Upper lobe of left lung (tissue), 6 donors: ENCODE data around the gene PCDHGC3. TPM values are rescaled to one million over a fixed set of nuclear protein-coding genes. Genes with fewer than 3 reads are reported as not detected.

Experiments used
- ATAC-seq, 2 donors: fragments of 200-7000 bp; cut with Tn5 transposase; one replicate each; pipeline ENCODE4 v1.9.1; 2022; ENCODE audit warnings: mild to moderate bottlenecking in 2 of 2, moderate library complexity in 2 of 2; ENCODE audit not compliant: low FRiP score in 2 of 2
- DNase-seq, 2 donors: peaks; one replicate each; pipeline ENCODE4 v3.0.0-alpha.2; 2019 to 2020
- H3K27ac ChIP-seq, 4 donors: fragments of 200-600 bp; sonication (generic); one replicate each; pipeline ENCODE4 v1.5.1; 2016 to 2019
- H3K27me3 ChIP-seq, 4 donors: fragments of 200-600 bp; sonication (generic); one replicate each; pipeline ENCODE4 v1.5.1; 2017 to 2019
- H3K36me3 ChIP-seq, 4 donors: fragments of 200-600 bp; sonication (generic); one replicate each; pipeline ENCODE4 v1.5.1; 2016 to 2019
- H3K4me1 ChIP-seq, 4 donors: fragments of 200-600 bp; sonication (generic); one replicate each; pipeline ENCODE4 v1.5.1; 2018 to 2019
- H3K4me3 ChIP-seq, 4 donors: fragments of 200-600 bp; sonication (generic); one replicate each; pipeline ENCODE4 v1.5.1; 2017 to 2019; ENCODE audit warnings: mild to moderate bottlenecking in 2 of 4, moderate library complexity in 1 of 4
- H3K9me3 ChIP-seq, 4 donors: fragments of 200-600 bp; sonication (generic); one replicate each; pipeline ENCODE4 v1.5.1; 2018 to 2019
- EP300 ChIP-seq, 4 donors: sonication (generic); formaldehyde crosslinking; IDR thresholded peaks; one replicate each; pipeline ENCODE4 v1.5.1; 2017; ENCODE audit warnings: antibody characterized with exemption in 4 of 4, control low read depth in 2 of 4
- POLR2A ChIP-seq, 4 donors: fragments of 450-650 bp; IDR thresholded peaks; one replicate each; pipeline ENCODE4 v1.5.1; 2016 to 2017; ENCODE audit warnings: antibody characterized with exemption in 4 of 4, mild to moderate bottlenecking in 2 of 4
- POLR2AphosphoS5 ChIP-seq, 2 donors: sonication (generic); formaldehyde crosslinking; IDR thresholded peaks; one replicate each; pipeline ENCODE4 v1.5.1; 2017; ENCODE audit warnings: antibody characterized with exemption in 2 of 2
- WGBS, 2 donors: methylation state at CpG; one replicate each; pipeline ENCODE4 v1.1.5; 2017 to 2018; 5-methylcytosine and 5-hydroxymethylcytosine counted together
- total RNA-seq, 6 donors: library from RNA; depleted of rRNA in 4 of 6; stranded (reverse); fragments of >200 nt in 4 of 6; gene quantifications; one replicate each; pipeline versions ENCODE4 v1.1.0 to v1.2.1, GENCODE V29; 2016 to 2021
- TF ChIP-seq, protein P1 (sequence below), 6 experiments: fragments of 450-650 bp in 4 of 6; fragments of 200-600 bp in 2 of 6; sonication (generic) in 2 of 6; IDR thresholded peaks; one replicate each; pipeline ENCODE4 v1.5.1; 2016 to 2019; ENCODE audit warnings: antibody characterized with exemption in 6 of 6
- donor health status: DM: no; HTN: no; CAD: no; lungs with moderate emphysema.
- donor health status: DM: no; HTN: yes; CAD: no; lungs with severe emphysema.

PCDHGC3 gene
- total RNA-seq, 6 donors from 2014 or later, result 26.4 to 116 (median 50.1) TPM

DNA sequence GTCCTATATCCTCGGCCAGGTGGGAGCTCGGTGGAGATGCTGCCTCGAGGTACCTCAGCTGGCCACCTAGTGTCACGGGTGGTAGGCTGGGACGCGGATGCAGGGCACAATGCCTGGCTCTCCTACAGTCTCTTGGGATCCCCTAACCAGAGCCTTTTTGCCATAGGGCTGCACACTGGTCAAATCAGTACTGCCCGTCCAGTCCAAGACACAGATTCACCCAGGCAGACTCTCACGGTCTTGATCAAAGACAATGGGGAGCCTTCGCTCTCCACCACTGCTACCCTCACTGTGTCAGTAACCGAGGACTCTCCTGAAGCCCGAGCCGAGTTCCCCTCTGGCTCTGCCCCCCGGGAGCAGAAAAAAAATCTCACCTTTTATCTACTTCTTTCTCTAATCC, 2.0 kb downstream of the PCDHGC3 start:
- peak overlapping the region; percentile 17 to 70 (median 58) for H3K4me3 ChIP-seq
- peak overlapping the region in 2 of 4 donors; percentile 38 to 88 for H3K27ac ChIP-seq
- ATAC-seq (no peak), DNase-seq (no peak)
- H3K27me3 ChIP-seq, result no peaks in the 10 kb centered on the region
- TF ChIP-seq POLR2AphosphoS5 (IDR thresholded peaks at IDR 0.05) (no peak), POLR2A (IDR thresholded peaks at IDR 0.05) (no peak), EP300 (IDR thresholded peaks at IDR 0.05) (no peak)
- TF ChIP-seq, protein P1, sequence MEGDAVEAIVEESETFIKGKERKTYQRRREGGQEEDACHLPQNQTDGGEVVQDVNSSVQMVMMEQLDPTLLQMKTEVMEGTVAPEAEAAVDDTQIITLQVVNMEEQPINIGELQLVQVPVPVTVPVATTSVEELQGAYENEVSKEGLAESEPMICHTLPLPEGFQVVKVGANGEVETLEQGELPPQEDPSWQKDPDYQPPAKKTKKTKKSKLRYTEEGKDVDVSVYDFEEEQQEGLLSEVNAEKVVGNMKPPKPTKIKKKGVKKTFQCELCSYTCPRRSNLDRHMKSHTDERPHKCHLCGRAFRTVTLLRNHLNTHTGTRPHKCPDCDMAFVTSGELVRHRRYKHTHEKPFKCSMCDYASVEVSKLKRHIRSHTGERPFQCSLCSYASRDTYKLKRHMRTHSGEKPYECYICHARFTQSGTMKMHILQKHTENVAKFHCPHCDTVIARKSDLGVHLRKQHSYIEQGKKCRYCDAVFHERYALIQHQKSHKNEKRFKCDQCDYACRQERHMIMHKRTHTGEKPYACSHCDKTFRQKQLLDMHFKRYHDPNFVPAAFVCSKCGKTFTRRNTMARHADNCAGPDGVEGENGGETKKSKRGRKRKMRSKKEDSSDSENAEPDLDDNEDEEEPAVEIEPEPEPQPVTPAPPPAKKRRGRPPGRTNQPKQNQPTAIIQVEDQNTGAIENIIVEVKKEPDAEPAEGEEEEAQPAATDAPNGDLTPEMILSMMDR (IDR thresholded peaks at IDR 0.05), result no peak
- peaks cover 0 to 5% (median 0%) of the 10 kb centered on the region in 4 donors for H3K36me3 ChIP-seq
- H3K4me1 ChIP-seq, result peaks cover 21 to 52% (median 34%) of the 10 kb centered on the region in 4 donors
- H3K9me3 ChIP-seq, result no peaks in the 10 kb centered on the region
- WGBS, 2 donors, result 55 to 60% methylated on average over 7 to 13 of the region's 13 CpGs

DNA sequence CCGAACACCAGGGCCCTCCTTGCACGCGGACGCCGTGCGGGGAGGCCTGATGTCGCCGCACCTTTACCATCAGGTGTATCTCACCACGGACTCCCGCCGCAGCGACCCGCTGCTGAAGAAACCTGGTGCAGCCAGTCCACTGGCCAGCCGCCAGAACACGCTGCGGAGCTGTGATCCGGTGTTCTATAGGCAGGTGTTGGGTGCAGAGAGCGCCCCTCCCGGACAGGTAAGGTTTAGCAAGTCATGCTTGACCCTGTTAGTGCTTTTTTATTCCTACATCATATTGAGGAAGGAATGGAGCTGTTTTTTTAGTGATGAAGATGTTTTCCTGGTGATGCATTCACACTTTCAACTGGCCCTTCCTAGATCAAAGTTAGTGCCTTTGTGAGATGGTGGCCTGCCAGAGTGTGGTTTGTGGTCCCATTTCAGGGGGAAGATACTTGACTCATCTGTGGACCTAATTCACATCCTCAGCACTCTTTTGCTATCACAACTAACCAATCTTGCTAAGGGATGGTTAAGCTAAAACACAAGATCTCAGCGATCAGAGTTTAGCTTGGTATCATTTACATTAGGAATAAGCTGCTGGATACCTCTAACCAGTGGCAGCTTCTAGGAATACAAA, 2.7 kb downstream of the PCDHGC3 start:
- peaks cover 21 to 52% (median 34%) of the 10 kb centered on the region in 4 donors for H3K4me1 ChIP-seq
- H3K4me3 ChIP-seq, result peak overlapping the region; percentile 17 to 70 (median 58)
- TF ChIP-seq, protein P1 (IDR thresholded peaks at IDR 0.05), result peak in 3 of 6 experiments; percentile 34 to 46 (median 36)
- TF ChIP-seq EP300 (IDR thresholded peaks at IDR 0.05), result no peak
- H3K27me3 ChIP-seq, result no peaks in the 10 kb centered on the region
- WGBS, 2 donors, result 30 to 57% methylated on average over 18 to 19 of the region's 20 CpGs
- no peak for ATAC-seq
- H3K27ac ChIP-seq, result no peak overlapping the region
- peaks cover 0 to 5% (median 0%) of the 10 kb centered on the region in 4 donors for H3K36me3 ChIP-seq
- H3K9me3 ChIP-seq, result no peaks in the 10 kb centered on the region
- DNase-seq, result peak; percentile 87 to 92

DNA sequence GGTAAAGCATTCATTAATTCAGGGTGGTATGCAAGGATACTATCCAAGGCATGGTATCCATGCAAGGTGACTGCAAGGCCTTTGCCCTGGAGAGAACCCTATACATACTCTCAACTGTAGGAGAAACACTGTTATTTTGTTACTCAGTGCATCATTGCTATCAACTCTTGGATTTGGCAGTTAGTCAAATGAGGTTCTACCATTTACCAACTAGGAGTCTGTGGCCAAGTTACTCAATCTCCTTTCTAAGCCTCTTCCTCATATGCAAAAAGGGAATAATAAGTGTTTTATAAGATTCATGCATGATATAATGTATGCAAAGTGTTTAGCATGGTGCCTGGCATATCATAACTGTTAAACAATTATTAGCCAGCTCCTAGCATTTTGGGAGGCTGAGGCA, 4.0 kb downstream of the PCDHGC3 start:
- ATAC-seq (no peak), DNase-seq (no peak)
- Histone ChIP-seq H3K4me1 (peaks cover 26 to 55% (median 34%) of the 10 kb centered on the region in 4 donors), H3K4me3 (peak overlapping the region in 2 of 4 donors; percentile 65 to 70), H3K27me3 (peaks cover 0 to under 1% (median 0%) of the 10 kb centered on the region in 4 donors), H3K9me3 (no peaks in the 10 kb centered on the region), H3K36me3 (peaks cover 0 to 5% (median 0%) of the 10 kb centered on the region in 4 donors), H3K27ac (no peak overlapping the region)
- TF ChIP-seq EP300 (IDR thresholded peaks at IDR 0.05) (no peak), POLR2A (IDR thresholded peaks at IDR 0.05) (no peak), POLR2AphosphoS5 (IDR thresholded peaks at IDR 0.05) (no peak)
- TF ChIP-seq, protein P1 (IDR thresholded peaks at IDR 0.05), result no peak

DNA sequence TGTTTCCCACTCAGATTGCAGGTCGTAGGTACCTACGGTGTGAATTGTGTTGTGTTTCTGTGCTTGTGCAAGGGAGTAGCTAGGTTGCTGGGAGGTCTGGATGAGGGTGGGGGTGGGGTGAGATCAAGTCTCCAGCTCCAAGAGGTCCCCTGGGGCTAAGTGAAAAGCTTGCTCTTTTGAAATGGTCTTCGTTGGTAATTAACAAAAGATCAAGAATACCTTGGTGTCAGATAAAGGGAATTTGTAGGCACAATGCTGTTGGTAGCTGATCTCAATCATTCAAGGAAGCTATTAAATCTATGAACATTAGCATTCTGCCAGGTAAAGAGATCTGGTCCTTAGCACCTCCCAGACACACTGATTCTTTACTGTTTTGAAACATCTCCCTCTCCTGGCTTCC, 8.1 kb downstream of the PCDHGC3 start:
- ATAC-seq, result no peak
- Histone ChIP-seq H3K27me3 (peaks cover 0 to 2% (median 0%) of the 10 kb centered on the region in 4 donors), H3K4me3 (peak overlapping the region in 2 of 4 donors; percentile 1 to 29), H3K36me3 (peaks cover 0 to 27% (median 0%) of the 10 kb centered on the region in 4 donors), H3K4me1 (peaks cover 5 to 29% (median 22%) of the 10 kb centered on the region in 4 donors), H3K9me3 (no peaks in the 10 kb centered on the region), H3K27ac (no peak overlapping the region)
- DNase-seq, result no peak
- TF ChIP-seq POLR2AphosphoS5 (IDR thresholded peaks at IDR 0.05), result no peak
- TF ChIP-seq POLR2A (IDR thresholded peaks at IDR 0.05), result no peak
- TF ChIP-seq, protein P1 (IDR thresholded peaks at IDR 0.05), result no peak
- no peak for TF ChIP-seq EP300 (IDR thresholded peaks at IDR 0.05)
- 43 to 54% methylated on average over 3 of the region's 3 CpGs for WGBS, 2 donors

DNA sequence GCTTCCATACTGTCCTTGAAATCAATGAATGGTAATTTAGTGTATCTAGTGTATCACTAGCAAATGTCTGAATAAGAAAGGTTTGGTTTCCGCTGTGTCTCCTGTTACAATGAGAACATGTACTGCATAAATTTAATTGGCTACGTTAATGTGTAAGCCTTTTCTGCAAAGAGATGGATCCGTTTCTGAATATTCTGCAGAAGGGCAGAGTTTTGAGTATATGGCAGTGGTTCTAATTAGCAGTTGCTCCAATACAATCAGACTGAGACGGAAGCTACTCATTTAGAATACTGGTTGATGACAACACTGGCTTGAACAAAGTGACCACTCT, 8.5 kb downstream of the PCDHGC3 start:
- H3K36me3 ChIP-seq, result peaks cover 0 to 27% (median 0%) of the 10 kb centered on the region in 4 donors
- TF ChIP-seq POLR2AphosphoS5 (IDR thresholded peaks at IDR 0.05) (no peak), POLR2A (IDR thresholded peaks at IDR 0.05) (no peak), EP300 (IDR thresholded peaks at IDR 0.05) (no peak)
- TF ChIP-seq, protein P1 (IDR thresholded peaks at IDR 0.05), result no peak
- WGBS, 2 donors, result 29 to 36% methylated on average over 4 of the region's 4 CpGs
- no peak overlapping the region for H3K27ac ChIP-seq
- H3K4me1 ChIP-seq, result peaks cover 2 to 26% (median 22%) of the 10 kb centered on the region in 4 donors
- H3K4me3 ChIP-seq, result peak overlapping the region in 2 of 4 donors; percentile 29 to 39
- ATAC-seq (no peak), DNase-seq (no peak)
- peaks cover 0 to 2% (median 0%) of the 10 kb centered on the region in 4 donors for H3K27me3 ChIP-seq
- H3K9me3 ChIP-seq, result no peaks in the 10 kb centered on the region
